ENCODE results near the gene GAB3.
"Not testable (repeated sequence)": the region's sequence is repeated elsewhere in the genome, so short reads cannot be mapped to it uniquely, and the experiment has no call there.

The GAB3 gene

DNA sequence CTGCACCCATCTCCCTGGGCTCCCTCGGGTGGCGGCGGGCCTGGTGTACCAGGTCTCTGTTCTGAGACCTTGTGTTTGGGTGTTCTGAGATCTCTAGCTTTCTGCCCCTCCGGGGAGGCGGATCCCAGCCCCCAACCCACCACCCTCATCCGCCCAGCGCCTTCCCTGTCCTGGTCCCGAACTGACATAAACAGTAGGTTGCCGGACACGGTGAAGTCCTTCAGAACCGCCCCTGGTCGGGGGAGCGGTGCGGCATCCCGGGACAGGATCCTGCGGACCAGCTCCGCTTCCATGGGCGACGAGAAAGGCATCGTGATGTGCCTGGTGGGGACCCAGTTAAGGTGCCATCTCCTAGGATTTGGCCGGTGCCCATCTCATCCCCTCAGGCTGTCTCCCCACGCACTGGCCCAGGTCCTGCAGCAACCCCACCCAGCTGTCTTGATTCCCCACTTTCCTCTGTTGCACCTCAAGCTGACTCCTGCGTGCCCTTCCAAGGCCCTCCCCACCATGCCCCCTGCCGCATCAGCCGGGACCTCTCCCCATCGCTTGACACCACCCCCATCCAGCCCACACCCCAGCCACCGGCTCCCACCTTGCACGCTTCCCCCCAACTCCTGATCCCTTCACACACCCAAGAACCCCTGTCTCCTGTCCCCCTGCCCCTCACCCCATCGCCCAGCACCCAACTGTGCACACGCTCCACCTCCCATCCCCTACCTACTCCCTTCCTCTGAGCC is 98.4 kb downstream of the GAB3 start:
- Histone ChIP-seq H3K4me3 (ENCODE audit: low read length) (no peak overlapping the region), H3K4me1 (ENCODE audit: control insufficient read depth, low read depth, low read length) (no peaks in the 10 kb centered on the region)

DNA sequence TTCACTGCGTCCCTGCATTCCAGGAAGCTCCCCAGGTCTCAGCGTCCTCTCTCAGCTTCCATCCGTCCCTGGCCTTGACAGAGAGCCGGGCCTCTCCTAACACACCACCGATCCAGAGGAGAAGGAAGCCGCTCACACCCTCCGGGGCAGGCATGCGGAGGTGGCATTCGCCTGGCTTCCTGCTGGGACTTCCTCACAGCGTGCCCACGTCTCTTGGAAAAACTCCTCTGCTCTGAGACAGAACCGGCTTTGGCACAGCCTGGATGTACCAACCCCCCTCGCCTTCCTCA is 100.7 kb downstream of the GAB3 start:
- H3K4me1 ChIP-seq (ENCODE audit: control insufficient read depth, low read depth, low read length), result no peaks in the 10 kb centered on the region
- H3K9me3 ChIP-seq (ENCODE audit: control insufficient read depth, low read depth, low read length), result peaks cover 4% of the 10 kb centered on the region
- no peaks in the 10 kb centered on the region for H3K36me3 ChIP-seq (ENCODE audit: control insufficient read depth, low read depth, low read length)
- H3K27ac ChIP-seq (ENCODE audit: low read length), result no peak overlapping the region
- H3K4me3 ChIP-seq (ENCODE audit: low read length), result no peak overlapping the region
- H3K27me3 ChIP-seq (ENCODE audit: control insufficient read depth, insufficient read depth, low read length), result no peaks in the 10 kb centered on the region
- no peak overlapping the region for H3K9ac ChIP-seq (ENCODE audit: low read length)

More for the DNA sequence above, 98.4 kb downstream of the GAB3 start:
- H3K36me3 ChIP-seq (ENCODE audit: control insufficient read depth, low read depth, low read length), result no peaks in the 10 kb centered on the region
- no peaks in the 10 kb centered on the region for H3K27me3 ChIP-seq (ENCODE audit: control insufficient read depth, insufficient read depth, low read length)
- no peak overlapping the region for H3K27ac ChIP-seq (ENCODE audit: low read length)
- H3K9ac ChIP-seq (ENCODE audit: low read length), result no peak overlapping the region
- peaks cover 4% of the 10 kb centered on the region for H3K9me3 ChIP-seq (ENCODE audit: control insufficient read depth, low read depth, low read length)

DNA sequence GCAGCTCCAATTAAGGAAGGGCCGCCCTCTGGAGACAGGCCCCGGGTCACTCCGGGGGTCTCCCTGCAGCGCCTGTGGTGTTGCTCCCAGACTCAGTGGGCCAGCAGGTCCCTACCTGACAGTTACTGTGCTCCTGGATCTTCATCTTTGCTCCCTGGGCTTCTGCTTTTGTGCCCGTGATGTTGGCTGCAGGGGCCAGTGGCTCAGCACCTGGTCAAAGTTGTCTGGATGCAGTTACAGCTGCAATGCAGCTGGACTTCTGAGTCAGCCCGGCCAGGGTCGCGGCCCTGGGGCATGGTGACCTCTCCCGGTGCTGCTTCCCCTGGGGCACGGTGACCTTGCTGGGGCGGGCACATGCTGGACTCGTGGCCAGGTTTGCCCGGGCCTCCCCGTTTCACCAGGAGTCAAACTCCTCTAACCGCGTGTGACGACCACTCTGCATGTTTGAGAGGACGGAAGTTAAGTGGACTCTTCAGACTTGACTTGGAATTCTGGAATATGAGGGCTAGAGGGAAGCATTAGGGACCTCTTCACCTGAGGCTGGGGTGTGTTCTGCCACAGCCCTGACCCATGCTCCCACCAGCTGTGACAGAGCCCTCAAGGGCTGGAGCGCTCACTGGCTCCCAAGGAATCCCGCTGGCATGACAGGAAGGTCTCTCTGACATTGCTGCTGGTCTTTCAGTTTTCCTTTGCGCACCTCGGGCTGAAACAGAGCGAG is 101.2 kb downstream of the GAB3 start:
- Histone ChIP-seq H3K4me3 (ENCODE audit: low read length) (no peak overlapping the region), H3K9ac (ENCODE audit: low read length) (no peak overlapping the region), H3K27me3 (ENCODE audit: control insufficient read depth, insufficient read depth, low read length) (no peaks in the 10 kb centered on the region), H3K27ac (ENCODE audit: low read length) (no peak overlapping the region), H3K4me1 (ENCODE audit: control insufficient read depth, low read depth, low read length) (no peaks in the 10 kb centered on the region), H3K9me3 (ENCODE audit: control insufficient read depth, low read depth, low read length) (peaks cover 4% of the 10 kb centered on the region), H3K36me3 (ENCODE audit: control insufficient read depth, low read depth, low read length) (no peaks in the 10 kb centered on the region)

DNA sequence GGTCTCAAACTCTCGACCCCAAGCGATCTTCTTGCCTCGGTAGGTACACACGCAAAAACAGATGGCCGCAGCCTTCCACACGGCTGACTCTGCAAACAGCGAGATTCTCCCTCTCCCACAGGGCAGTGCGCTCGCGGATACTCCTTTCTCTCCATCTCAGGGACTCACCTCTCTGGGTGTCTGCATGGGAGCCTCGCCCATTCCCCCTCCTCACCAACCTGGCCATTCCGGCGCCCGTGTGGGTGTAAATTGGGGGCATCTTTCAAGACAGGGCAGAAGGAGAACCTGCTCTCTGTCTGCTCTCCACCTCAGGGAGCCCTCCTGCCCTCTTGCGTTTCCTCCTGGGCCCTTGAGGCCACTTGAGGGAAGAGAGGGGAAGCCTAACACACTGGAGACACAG is 101.9 kb downstream of the GAB3 start:
- no peak overlapping the region for H3K27ac ChIP-seq (ENCODE audit: low read length)
- H3K9me3 ChIP-seq (ENCODE audit: control insufficient read depth, low read depth, low read length), result peaks cover 4% of the 10 kb centered on the region
- H3K9ac ChIP-seq (ENCODE audit: low read length), result no peak overlapping the region
- no peaks in the 10 kb centered on the region for H3K27me3 ChIP-seq (ENCODE audit: control insufficient read depth, insufficient read depth, low read length)
- H3K36me3 ChIP-seq (ENCODE audit: control insufficient read depth, low read depth, low read length), result no peaks in the 10 kb centered on the region
- H3K4me1 ChIP-seq (ENCODE audit: control insufficient read depth, low read depth, low read length), result no peaks in the 10 kb centered on the region
- no peak overlapping the region for H3K4me3 ChIP-seq (ENCODE audit: low read length)

DNA sequence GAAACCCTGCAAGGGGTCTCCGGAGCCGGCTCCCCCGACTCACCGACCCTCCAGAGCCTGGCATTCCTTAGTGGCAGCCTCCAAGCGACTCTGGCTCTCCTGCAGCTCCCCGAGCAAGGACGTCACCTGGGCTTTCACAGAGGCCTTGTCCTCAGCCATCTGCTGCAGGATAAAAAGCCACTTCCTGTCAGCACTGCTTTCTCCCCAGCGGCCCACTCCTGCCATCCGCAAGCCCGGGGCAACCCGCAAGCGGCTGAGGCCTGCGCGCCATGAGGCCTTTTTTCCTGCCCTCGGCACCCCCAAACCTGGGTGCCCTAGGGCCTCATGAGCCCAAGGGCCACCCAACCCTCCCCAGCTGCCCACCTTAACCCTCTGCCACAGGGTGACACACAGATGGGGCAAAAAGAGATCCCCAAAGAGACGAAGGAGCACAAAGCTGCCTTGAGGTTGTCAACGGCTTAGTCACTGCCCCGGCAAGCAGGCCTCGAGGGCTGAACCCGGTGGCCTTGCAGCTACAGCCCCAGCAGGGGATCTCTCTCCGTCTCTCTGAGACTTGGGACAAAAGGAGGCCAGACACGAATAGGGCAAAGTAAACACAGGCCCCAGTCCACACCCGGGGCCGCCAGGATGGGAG is 105.0 kb downstream of the GAB3 start:
- H3K36me3 ChIP-seq (ENCODE audit: control insufficient read depth, low read depth, low read length); H3K9ac ChIP-seq (ENCODE audit: low read length); H3K4me3 ChIP-seq (ENCODE audit: low read length); H3K27me3 ChIP-seq (ENCODE audit: control insufficient read depth, insufficient read depth, low read length); H3K4me1 ChIP-seq (ENCODE audit: control insufficient read depth, low read depth, low read length); H3K27ac ChIP-seq (ENCODE audit: low read length); H3K9me3 ChIP-seq (ENCODE audit: control insufficient read depth, low read depth, low read length): not testable (repeated sequence)

DNA sequence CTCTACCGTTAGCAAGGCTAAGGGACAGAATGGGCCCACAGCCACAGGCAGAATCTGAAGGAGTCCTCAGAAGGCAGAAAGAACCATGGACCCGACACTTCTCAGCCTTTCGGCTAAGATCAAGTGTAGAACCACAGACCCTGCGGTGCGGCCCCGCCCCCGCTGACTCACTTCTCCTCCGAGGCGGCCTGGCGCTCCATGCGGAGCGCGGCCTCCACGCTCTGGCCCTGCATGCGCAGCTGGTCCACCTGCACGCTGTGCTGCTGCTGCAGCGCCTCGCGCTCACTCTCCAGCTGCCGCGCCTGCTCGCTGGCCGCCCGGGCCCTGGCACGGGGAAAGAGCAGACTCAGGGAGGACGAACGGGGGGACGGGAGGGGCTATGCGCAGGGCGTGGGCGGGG is 107.2 kb downstream of the GAB3 start:
- not testable (repeated sequence) for H3K4me1 ChIP-seq (ENCODE audit: control insufficient read depth, low read depth, low read length); H3K4me3 ChIP-seq (ENCODE audit: low read length); H3K36me3 ChIP-seq (ENCODE audit: control insufficient read depth, low read depth, low read length); H3K27me3 ChIP-seq (ENCODE audit: control insufficient read depth, insufficient read depth, low read length); H3K27ac ChIP-seq (ENCODE audit: low read length); H3K9ac ChIP-seq (ENCODE audit: low read length); H3K9me3 ChIP-seq (ENCODE audit: control insufficient read depth, low read depth, low read length)

DNA sequence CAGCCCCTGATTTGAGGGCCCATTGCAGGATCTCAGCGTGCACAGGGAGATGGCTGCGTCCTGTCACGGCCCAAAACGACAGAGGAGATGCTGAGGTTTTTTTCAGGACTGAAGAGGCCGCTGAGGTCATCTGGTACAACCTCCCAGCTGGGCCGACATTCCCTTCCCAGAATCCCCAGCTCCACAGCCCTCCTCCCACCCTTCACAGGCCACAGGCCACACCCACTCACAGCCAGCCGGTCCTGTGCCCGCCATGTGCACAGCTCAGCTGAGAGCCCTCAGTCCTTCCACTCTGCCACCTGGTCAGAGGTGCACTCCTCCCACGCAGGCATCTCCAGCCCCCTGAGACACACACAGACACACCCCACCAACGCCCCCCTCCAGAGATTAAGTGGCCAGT is 109.1 kb downstream of the GAB3 start:
- not testable (repeated sequence) for H3K4me3 ChIP-seq (ENCODE audit: low read length); H3K27me3 ChIP-seq (ENCODE audit: control insufficient read depth, insufficient read depth, low read length); H3K9ac ChIP-seq (ENCODE audit: low read length); H3K27ac ChIP-seq (ENCODE audit: low read length); H3K9me3 ChIP-seq (ENCODE audit: control insufficient read depth, low read depth, low read length); H3K36me3 ChIP-seq (ENCODE audit: control insufficient read depth, low read depth, low read length); H3K4me1 ChIP-seq (ENCODE audit: control insufficient read depth, low read depth, low read length)

DNA sequence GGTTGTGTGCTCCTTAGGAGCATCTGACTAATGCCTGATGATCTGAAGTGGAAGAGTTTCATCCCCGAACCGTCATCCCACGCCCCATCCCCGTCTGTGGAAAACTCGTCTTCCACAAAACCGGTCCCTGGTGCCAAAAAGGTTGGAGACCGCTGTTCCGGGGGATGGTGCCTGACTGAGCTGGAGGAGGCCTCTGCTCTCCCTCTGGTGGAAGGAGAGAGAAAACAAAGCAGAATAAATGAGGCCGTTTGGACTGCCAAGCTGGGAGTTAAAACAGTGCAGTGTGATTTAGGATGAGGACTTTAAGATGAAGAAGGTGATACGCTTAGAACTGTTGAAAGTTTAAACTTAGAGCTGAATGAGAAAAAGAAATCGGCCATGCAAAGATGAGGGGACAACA is 117.2 kb downstream of the GAB3 start:
- H3K36me3 ChIP-seq (ENCODE audit: control insufficient read depth, low read depth, low read length); H3K9ac ChIP-seq (ENCODE audit: low read length); H3K9me3 ChIP-seq (ENCODE audit: control insufficient read depth, low read depth, low read length); H3K4me3 ChIP-seq (ENCODE audit: low read length); H3K27ac ChIP-seq (ENCODE audit: low read length); H3K27me3 ChIP-seq (ENCODE audit: control insufficient read depth, insufficient read depth, low read length); H3K4me1 ChIP-seq (ENCODE audit: control insufficient read depth, low read depth, low read length): not testable (repeated sequence)

DNA sequence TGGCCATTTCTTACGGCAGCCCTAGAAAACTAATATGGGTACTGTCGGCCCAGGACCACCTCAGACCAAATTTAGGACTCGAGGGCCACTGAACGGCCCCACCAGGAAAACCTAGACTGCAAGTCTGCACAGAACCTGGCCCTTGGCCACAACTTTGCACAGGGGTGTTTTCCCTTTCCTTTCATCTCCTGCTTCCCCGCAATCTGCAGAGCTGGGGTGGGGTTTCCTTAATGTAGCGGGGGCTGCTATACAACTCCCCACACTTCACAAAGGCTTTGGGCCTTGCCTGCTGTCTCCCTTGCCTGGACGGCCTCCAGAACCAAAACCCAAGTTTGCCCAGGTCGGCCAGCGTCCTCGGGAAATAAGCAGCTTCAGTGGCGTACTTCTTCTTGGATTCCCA is 119.9 kb downstream of the GAB3 start:
- H3K27ac ChIP-seq (ENCODE audit: low read length), result not testable (repeated sequence)

DNA sequence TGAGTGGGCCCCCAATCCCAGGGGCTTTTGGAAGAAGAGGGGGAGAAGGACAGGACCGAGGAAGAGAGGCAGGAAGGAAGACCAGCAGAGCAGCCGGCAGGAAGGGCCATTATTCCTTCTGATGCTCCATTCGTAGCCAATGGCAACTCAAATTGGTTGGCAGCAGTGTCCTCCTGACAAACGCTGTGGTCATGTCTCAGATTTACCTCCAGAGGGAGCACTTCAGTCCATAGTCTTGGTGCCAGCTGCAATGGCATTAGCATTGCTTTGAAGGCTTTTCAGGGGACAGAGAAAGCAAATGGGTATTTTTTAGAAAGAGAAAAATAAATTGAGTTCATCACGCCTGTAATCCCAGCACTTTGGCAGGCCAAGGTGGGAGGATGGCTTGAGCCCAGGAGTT is 121.9 kb downstream of the GAB3 start:
- H3K9ac ChIP-seq (ENCODE audit: low read length); H3K27me3 ChIP-seq (ENCODE audit: control insufficient read depth, insufficient read depth, low read length); H3K9me3 ChIP-seq (ENCODE audit: control insufficient read depth, low read depth, low read length); H3K4me1 ChIP-seq (ENCODE audit: control insufficient read depth, low read depth, low read length); H3K4me3 ChIP-seq (ENCODE audit: low read length); H3K27ac ChIP-seq (ENCODE audit: low read length); H3K36me3 ChIP-seq (ENCODE audit: control insufficient read depth, low read depth, low read length): not testable (repeated sequence)

More for the DNA sequence above, 119.9 kb downstream of the GAB3 start:
- not testable (repeated sequence) for H3K9ac ChIP-seq (ENCODE audit: low read length); H3K4me1 ChIP-seq (ENCODE audit: control insufficient read depth, low read depth, low read length); H3K9me3 ChIP-seq (ENCODE audit: control insufficient read depth, low read depth, low read length); H3K27me3 ChIP-seq (ENCODE audit: control insufficient read depth, insufficient read depth, low read length); H3K4me3 ChIP-seq (ENCODE audit: low read length); H3K36me3 ChIP-seq (ENCODE audit: control insufficient read depth, low read depth, low read length)
